SU-DHL-6 (cell line): Measurements from ENCODE around the gene SCN3B.

Experiments used
- H2AFZ ChIP-seq: fragments of 200-600 bp; sonication (generic); 2 replicates; pipeline ENCODE4 v1.6.1; 2014; ENCODE audit warnings: low read depth, mild to moderate bottlenecking, moderate library complexity, mixed read lengths, antibody characterized with exemption, low read length; ENCODE audit not compliant: severe bottlenecking
- H3F3A ChIP-seq: fragments of 200-600 bp; shearing (Covaris generic); 2 replicates; pipeline ENCODE4 v1.6.0; 2016; ENCODE audit warnings: antibody characterized with exemption, mild to moderate bottlenecking; ENCODE audit not compliant: insufficient read depth
- H3K27ac ChIP-seq: fragments of 200-600 bp; sonication (generic); 2 replicates; pipeline ENCODE4 v1.5.1; 2016; ENCODE audit warnings: low read depth, mild to moderate bottlenecking, low read length, moderate library complexity, mixed read lengths
- H3K27me3 ChIP-seq: fragments of 200-600 bp; sonication (generic), shearing (Covaris generic); 2 replicates; pipeline ENCODE4 v1.6.0; 2014; ENCODE audit warnings: mild to moderate bottlenecking, low read length
- H3K36me3 ChIP-seq: fragments of 200-600 bp; sonication (generic); 2 replicates; pipeline ENCODE4 v1.6.1; 2014; ENCODE audit warnings: mild to moderate bottlenecking, low read length, mixed read lengths
- H3K4me2 ChIP-seq: fragments of 300-600, 200-600 bp; shearing (Covaris generic), sonication (generic); 2 replicates; pipeline ENCODE4 v1.6.0; 2014; ENCODE audit warnings: low read length, low read depth, mild to moderate bottlenecking; ENCODE audit not compliant: poor library complexity, severe bottlenecking
- H3K4me3 ChIP-seq: fragments of 200-600 bp; sonication (generic); 2 replicates; pipeline ENCODE4 v1.5.1; 2014; ENCODE audit warnings: antibody characterized with exemption, low read length, mild to moderate bottlenecking, mixed read lengths; ENCODE audit not compliant: insufficient read depth, poor library complexity, severe bottlenecking
- H3K79me2 ChIP-seq: fragments of 200-600 bp; sonication (generic); 2 replicates; pipeline ENCODE4 v1.6.1; 2014; ENCODE audit warnings: mild to moderate bottlenecking, low read length, moderate library complexity; ENCODE audit not compliant: insufficient read depth
- H3K9ac ChIP-seq: fragments of 200-600 bp; sonication (generic); 2 replicates; pipeline ENCODE4 v1.7.0; 2014; ENCODE audit warnings: mild to moderate bottlenecking, low read length
- H3K9me2 ChIP-seq: fragments of 200-600 bp; sonication (generic); replicated peaks from 2 replicates; pipeline ENCODE4 v1.6.1; 2014; ENCODE audit warnings: low read length; ENCODE audit not compliant: insufficient read depth
- H3K9me3 ChIP-seq: fragments of 200-600 bp; sonication (generic); 2 replicates; pipeline ENCODE4 v1.6.1; 2014; ENCODE audit warnings: low read length, mixed read lengths; ENCODE audit not compliant: insufficient read depth
- H4K20me1 ChIP-seq: fragments of 200-600 bp; sonication (generic); 2 replicates; pipeline ENCODE4 v1.6.1; 2014; ENCODE audit warnings: low read depth, mild to moderate bottlenecking, antibody characterized with exemption, low read length, moderate library complexity, mixed read lengths
- CTCF ChIP-seq: fragments of 200-600 bp; sonication (generic); IDR thresholded peaks from one replicate; pipeline ENCODE4 v1.5.1; 2017; ENCODE audit warnings: antibody characterized with exemption, mild to moderate bottlenecking, low read length, moderate library complexity; ENCODE audit not compliant: insufficient read depth, poor library complexity, severe bottlenecking
- EZH2phosphoT487 ChIP-seq: fragments of 200-600 bp; sonication (generic), shearing (Covaris generic); conservative IDR thresholded peaks from 2 replicates; pipeline ENCODE4 v1.6.1; 2018; ENCODE audit warnings: mild to moderate bottlenecking, antibody characterized with exemption, low read length, moderate library complexity, mixed read lengths

The SCN3B gene

GRCh38 chr11:123590296-123590912, 64.0 kb downstream of the SCN3B start:
- H3K79me2 ChIP-seq, result no peaks in the 10 kb centered on the region
- no peaks in the 10 kb centered on the region for H3K36me3 ChIP-seq
- no peaks in the 10 kb centered on the region for H3K9me2 ChIP-seq
- H3K9ac ChIP-seq, result no peak overlapping the region
- H2AFZ ChIP-seq, result no peak overlapping the region
- no peak overlapping the region for H3K27ac ChIP-seq
- H3F3A ChIP-seq, result no peaks in the 10 kb centered on the region
- no peaks in the 10 kb centered on the region for H4K20me1 ChIP-seq
- TF ChIP-seq CTCF (no peak), EZH2phosphoT487 (no peak)
- H3K4me3 ChIP-seq, result no peak overlapping the region
- no peak overlapping the region for H3K4me2 ChIP-seq
- H3K27me3 ChIP-seq, result no peaks in the 10 kb centered on the region
- no peaks in the 10 kb centered on the region for H3K9me3 ChIP-seq

- no peaks in the 10 kb centered on the region for H3F3A ChIP-seq
- H3K4me2 ChIP-seq, result no peak overlapping the region
- H3K79me2 ChIP-seq, result no peaks in the 10 kb centered on the region
- H3K36me3 ChIP-seq, result no peaks in the 10 kb centered on the region
- H3K27ac ChIP-seq, result no peak overlapping the region
- no peaks in the 10 kb centered on the region for H3K27me3 ChIP-seq
- no peak overlapping the region for H3K9ac ChIP-seq
- H2AFZ ChIP-seq, result no peak overlapping the region
- TF ChIP-seq EZH2phosphoT487 (no peak), CTCF (no peak)
- no peaks in the 10 kb centered on the region for H3K9me3 ChIP-seq
- H3K9me2 ChIP-seq, result no peaks in the 10 kb centered on the region
- no peak overlapping the region for H3K4me3 ChIP-seq
- H4K20me1 ChIP-seq, result no peaks in the 10 kb centered on the region
Observed at GRCh38 chr11:123588864-123589262, 65.6 kb downstream of the SCN3B start.

GRCh38 chr11:123588117-123588863, 66.1 kb downstream of the SCN3B start:
- H3K27me3 ChIP-seq, result no peaks in the 10 kb centered on the region
- H3K9me2 ChIP-seq, result no peaks in the 10 kb centered on the region
- TF ChIP-seq CTCF (no peak), EZH2phosphoT487 (no peak)
- no peaks in the 10 kb centered on the region for H3K36me3 ChIP-seq
- no peaks in the 10 kb centered on the region for H4K20me1 ChIP-seq
- no peak overlapping the region for H3K4me2 ChIP-seq
- H3K79me2 ChIP-seq, result no peaks in the 10 kb centered on the region
- no peak overlapping the region for H3K9ac ChIP-seq
- H2AFZ ChIP-seq, result no peak overlapping the region
- H3K9me3 ChIP-seq, result no peaks in the 10 kb centered on the region
- H3F3A ChIP-seq, result no peaks in the 10 kb centered on the region
- H3K4me3 ChIP-seq, result no peak overlapping the region
- H3K27ac ChIP-seq, result no peak overlapping the region
